ENCODE results near the gene IGFBP7.
"Not testable (repeated sequence)": the region's sequence is repeated elsewhere in the genome, so short reads cannot be mapped to it uniquely, and the experiment has no call there.

IGFBP7 gene

DNA sequence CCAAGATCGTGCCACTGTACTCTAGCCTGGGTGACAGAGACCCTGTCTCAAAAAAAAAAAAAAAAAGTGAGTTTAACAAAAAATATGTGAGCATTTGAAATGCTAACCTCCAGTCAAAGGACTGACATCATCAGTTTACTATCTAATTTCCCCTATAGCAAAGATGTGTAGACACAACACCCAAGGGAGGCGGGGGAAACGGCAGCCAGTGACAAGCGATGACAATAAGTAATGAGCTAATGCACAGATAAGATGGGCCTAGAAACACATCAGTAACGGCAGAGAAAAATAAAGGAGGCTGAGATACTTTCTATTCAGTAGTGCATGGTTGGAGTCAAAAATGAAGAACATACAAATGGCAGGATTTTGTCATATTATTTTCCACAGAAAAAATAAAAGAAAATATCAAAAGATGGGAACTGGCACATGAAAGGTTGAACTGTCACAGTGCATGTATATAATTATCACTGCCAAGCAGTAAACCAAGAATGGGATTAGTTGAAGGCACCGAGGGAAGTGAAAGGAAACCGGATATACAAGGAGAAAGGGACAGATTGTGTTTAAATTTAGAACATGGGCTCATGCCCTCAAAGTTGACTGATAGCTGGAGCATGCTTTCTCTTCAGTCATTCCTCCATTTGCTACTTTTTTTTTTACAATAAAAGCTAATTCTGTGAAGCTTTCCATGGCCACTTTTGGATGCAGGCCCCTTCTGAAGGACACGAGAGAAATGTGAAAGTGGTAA, 41.8 kb downstream of the IGFBP7 start:
- DNase-seq, result no peak

DNA sequence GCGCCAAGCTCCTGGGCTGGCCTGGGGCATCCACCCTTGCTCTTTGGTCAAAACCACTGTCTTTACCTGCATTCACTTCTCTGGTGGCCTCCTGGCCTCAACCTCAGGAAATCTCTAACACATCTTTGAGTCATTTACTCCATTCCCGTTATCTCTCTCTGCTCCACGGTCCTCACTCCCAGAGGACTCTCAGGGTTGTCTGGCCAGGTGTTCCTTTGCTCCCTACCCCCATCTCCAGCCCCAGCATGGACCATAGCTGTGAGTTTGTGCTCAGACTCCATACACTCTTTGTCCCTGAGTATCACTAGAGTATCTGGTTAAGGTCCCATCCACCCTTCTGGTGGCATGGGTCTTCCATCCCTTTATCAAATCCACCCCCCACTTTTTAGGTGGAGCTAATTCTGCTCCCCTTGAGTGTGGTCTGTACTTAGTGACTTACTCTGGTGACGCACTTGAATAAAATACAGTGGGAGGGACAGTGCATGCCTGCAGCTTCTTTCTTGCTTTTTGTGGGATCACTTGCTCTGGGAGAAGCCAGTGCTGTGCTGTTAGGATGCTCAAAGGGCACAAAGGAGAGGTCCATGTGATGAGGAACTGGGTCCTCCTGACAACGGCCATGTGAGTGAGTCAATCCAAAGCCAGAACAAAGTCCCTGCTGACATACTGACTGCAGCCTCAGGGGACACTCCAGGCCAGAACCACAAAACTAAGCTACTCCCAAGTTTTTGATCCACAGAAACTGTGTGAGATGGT, 44.3 kb downstream of the IGFBP7 start:
- DNase-seq, result no peak

DNA sequence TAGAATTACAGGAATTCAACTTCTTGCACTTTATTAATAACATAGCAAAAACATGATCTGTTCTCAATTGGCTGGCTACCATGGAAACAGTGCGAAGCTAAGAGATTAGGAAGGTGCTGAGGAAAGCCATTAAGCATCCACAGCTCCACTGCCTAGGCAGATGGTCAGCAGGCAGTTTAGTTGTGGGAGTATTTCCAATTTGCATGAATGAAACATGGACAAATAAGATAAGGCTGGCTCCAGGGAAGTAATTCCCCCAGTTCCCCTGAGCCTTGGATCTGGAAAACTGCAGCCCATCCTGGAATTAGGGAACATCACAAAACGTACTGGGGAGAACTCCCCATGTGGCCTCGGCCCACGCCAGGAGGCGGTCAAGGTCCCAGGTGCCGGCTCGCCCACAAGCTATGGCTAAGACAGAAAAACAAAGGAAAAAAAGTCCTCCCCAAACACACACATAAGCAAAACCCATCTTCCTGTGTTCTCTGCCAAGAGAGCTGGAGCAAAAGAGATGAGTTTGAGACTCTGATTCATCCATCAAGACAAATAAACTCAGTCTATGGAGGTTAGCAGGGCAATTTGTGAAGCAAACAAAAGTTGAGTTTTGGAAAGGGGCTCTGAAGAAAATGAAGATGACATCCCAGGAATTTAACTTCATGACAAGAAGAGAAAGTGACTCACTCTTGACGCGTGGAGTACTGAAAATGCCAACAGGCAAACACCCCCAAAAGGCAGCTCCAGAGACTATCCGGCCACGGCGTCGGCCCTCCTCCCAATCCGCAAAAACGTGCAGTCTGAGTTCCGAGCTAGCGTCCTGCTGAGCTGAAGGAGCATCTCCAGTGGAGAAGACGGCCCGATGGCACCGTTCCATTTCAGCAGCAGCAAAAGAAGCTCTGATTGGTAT, 45.1 kb downstream of the IGFBP7 start:
- no peak for DNase-seq

DNA sequence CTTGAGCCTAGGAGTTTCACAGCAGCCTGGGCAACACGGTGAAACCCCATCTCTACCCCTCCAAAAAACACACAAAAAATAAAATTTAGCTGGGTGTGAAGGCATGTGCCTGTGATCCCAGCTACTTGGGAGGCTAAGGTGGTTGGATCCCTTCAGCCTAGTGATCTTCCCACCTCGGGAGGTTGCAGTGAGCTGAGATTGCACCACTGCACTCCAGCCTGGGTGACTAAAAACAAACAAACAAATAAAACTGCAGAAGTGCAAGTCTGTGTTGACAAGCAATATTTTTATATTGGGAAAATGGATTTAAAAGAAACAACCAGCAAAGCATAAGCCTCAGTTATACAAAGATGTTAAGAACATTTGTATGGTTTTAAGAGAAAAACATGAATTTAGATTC, 46.1 kb downstream of the IGFBP7 start:
- no peak for DNase-seq

DNA sequence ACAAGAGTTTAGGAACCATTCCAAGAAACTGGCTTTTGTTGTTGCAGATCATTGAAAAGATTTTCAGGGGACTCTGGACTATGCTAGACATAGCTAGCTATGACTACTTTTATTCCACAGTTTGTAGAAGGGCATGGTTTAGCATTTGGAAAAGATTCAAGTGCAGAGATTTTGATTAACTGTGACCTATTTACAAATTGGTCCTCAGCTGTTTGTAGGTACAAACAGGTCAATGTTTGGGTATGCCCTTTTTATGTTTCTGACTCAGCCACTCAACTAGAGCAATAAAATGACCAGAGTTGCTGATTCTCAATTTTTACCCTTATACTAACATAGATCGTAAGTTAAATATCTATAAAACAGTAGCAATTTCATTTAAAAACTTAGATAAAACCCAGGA, 46.7 kb downstream of the IGFBP7 start:
- no peak for DNase-seq

DNA sequence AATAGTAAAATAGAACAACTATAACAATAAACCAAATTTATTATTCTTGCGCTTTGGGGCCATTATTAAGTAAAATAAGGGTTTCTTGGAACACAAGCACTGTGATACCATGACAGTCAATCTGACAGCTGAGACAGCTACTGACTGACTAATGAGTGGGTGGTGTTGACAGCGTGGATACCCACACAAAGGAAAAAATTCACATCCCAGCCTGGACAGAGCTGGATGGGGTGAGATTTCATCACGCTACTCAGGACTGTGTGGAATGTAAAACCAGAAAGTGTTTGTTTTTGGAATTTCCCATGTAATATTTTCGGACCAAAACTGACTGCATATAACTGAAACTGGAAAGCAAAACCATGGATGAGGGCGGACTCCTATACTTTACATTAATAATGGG, 48.8 kb downstream of the IGFBP7 start:
- no peak for DNase-seq

DNA sequence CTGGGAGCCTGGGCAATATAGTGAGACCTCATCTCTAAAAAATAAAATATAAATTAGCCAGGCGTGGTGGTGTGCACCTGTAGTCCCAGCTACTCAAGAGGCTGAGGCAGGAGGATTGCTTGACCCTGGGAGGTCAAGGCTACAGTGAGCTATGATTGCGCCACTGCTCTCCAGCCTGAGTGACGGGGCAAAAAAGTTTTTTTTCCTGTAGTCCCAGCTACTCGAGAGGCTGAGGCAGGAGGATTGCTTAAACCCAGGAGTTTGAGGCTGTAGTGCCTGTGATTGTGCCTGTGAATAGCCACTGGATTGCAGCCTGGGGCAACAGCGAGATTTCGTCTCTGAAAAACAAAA, 49.5 kb downstream of the IGFBP7 start:
- not testable (repeated sequence) for DNase-seq

DNA sequence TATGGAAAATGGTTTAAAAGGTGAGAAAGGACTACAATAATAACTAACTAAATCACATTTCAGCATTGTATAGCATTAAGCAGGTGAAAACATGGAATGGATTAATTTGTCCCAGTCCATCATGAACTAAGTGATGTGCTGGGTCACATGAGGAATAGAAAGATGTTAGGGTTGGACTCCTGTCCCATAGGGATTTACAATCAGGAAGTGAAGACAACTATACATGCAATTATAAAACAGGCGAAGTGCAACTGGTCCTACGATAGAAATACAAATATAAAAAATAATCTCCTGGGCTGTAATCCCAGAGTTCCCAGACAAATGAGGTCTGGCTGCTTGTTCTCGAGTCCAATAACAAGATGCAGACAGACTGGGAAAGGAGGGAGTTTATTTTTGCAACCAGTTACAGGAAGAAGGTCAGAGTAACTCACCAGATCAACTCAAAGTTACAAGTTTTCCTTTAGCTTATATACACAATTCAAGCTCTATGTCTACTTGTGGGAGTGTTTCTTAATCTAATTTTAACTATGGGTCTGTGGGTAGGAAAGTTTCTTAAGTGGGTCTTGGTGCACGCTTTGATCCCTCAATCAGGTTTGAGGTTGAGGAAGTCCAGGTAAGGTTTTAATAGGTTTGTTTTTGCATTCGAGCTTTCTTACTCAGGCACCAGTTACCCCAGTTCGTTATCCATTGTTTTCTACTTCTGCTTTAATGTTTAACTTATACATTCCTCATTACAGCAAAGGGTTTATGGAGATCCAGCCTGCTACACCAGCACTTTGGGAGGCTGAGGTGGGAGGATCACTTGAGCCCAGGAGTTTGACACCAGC, 50.1 kb downstream of the IGFBP7 start:
- no peak for DNase-seq

DNA sequence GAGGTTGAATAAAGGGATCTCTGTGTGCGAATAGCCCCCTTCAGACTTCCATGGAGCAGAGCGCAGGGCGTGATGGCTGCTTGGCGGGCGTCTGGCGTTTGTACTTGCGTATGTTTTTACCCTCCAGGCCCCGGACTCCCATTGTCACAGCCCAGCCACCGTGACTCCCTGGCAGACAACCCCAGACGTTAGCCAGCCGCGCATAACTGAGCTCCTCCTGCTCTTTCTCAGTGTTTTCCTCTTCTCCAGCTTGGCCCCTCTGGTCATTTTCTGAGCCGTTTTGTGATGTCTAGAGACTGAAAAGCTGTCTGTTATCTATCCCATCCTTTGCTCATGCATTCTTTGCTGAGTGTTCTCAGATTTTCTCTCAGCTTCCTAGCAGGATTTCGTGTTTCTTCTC, 54.3 kb downstream of the IGFBP7 start:
- no peak for DNase-seq

DNA sequence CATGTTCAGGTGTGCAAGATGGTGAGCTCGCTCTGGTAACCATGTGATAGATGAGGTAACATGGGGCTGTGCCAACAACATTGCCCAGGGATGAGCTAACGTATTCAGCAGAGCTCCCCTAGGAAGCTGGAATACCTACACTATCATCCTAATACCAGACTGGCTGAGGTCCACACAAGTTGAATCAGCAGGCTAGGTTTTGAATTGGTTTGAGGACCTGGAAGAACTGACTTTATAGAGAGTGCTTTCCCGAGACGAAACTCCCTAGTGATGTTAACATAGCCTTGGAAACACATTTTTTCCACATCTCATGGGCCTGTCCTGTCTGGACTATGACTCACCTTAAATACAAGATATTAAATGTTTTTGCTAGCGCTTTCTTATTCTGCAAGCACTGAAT, 56.7 kb downstream of the IGFBP7 start:
- no peak for DNase-seq

DNA sequence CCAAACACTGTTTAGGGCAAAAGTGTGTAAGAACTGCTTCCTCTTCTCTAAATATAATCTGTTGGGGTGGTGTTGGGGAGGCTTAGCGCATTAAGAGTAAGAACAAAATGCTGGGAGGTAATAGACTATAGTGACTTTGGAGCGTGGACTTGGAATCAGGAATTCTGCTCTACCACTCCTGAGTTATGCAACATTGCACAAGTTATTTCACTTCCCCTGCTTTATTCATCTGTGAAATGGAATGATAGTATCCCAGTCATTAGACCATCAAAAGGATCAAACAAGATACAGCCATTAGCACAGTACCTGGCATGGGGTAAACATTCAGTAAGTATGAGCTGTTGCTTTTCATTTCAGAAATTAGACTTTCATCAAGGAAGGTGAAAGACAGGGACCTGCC, 58.7 kb downstream of the IGFBP7 start:
- no peak for DNase-seq

DNA sequence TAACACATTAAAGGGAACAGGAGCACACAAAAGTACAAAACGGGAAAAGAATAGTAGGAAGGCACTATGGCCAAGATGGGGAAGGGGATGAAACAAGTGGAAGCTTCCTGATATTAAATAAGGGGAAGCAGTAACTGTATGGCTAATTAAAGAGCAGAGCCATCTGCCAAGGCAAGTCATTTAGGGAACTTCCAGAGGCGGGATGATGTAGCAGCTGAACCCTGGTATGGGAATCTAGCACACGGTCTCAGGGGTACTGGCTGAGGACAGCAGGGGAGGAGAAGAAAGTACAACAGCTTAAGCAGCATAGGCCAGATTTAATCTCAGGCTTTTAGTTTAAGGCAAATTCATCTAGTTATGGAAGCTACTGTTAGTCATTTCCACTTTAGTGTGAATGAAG, 59.1 kb downstream of the IGFBP7 start:
- DNase-seq, result no peak

DNA sequence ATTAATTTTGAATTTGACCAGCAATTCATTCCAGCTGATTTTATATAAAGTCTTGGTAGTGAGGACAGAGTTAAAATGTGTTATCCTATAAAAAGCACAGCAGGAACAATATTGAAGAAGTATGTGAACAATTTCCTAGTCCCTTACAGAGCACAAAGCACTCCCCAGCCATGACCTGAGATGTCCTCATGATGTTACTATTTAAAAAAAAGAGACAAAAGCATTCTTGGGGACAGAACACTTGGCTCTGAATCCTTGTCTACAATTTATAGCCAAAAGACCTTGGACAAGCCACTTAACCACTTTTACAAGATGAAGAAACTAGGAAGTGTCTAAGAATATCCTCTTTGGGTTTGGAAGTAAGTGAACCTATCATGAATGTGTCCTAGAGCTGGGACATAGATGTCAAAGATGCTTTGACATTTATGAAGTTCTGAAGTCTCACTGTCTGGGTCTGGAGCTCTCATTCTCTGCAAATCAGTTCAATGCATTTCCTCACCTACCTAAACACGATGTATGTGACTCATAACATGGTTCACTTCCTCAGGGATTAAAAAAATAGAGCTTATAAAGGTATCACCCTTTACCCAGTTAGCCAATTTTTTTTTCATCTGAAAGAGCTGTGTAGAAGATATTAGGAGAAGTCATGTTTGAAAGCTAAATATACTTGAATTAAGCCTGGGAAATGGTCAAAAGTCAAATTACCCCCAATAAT, 61.4 kb downstream of the IGFBP7 start:
- DNase-seq, result no peak

DNA sequence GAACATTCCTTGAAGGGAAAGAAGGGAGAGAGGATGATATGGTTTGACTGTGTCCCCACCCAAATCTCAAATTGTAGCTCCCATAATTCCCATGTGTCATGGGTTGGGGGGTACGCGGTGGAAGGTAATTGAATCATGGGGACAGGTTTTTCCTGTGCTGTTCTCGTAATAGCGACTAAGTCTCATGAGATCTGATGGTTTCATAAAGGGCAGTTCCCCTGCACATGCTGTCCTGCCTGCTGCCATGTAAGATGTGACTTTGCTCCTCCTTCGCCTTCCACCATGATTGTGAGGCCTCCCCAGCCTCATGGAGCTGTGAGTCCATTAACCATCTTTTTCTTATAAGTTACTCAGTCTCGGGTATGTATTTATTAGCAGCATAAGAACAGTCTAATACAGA, 63.1 kb downstream of the IGFBP7 start:
- not testable (repeated sequence) for DNase-seq

DNA sequence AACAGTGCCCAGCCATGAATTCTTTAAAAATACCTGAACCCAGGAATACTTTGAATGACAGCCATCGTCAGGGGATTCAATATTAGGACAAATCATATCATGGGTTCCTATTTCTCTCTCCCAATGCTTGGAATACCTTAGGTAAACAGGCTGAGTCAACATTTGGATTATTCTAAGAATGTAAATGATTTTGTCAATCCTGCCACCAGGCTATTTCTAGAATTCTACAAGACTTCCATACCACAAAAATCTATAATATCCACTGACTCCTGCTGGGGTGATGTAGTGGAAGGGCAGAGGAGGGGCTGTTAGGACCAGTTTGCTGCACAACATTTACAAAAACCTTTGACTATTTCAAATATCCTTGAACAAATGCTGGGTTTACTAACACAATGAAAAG, 65.2 kb downstream of the IGFBP7 start:
- no peak for DNase-seq

DNA sequence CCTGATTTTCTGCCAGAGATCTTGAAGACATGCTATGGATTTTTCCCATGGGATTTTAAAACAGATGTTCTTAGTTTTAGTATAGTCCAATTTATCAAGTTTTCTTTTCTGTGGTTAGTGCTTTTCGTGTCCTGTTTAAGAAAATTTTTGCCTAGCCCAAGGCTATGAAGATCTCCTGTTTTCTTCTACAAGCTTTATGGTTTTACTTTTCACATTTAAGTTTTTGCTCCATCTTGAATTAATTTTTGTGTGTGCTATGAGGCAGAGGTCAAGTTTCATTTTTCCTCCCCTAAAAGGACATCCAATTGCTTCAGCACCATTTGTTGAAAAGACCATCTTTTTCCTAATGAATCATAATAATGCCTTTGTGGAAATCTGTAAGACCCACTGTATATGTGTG, 65.9 kb downstream of the IGFBP7 start:
- no peak for DNase-seq

DNA sequence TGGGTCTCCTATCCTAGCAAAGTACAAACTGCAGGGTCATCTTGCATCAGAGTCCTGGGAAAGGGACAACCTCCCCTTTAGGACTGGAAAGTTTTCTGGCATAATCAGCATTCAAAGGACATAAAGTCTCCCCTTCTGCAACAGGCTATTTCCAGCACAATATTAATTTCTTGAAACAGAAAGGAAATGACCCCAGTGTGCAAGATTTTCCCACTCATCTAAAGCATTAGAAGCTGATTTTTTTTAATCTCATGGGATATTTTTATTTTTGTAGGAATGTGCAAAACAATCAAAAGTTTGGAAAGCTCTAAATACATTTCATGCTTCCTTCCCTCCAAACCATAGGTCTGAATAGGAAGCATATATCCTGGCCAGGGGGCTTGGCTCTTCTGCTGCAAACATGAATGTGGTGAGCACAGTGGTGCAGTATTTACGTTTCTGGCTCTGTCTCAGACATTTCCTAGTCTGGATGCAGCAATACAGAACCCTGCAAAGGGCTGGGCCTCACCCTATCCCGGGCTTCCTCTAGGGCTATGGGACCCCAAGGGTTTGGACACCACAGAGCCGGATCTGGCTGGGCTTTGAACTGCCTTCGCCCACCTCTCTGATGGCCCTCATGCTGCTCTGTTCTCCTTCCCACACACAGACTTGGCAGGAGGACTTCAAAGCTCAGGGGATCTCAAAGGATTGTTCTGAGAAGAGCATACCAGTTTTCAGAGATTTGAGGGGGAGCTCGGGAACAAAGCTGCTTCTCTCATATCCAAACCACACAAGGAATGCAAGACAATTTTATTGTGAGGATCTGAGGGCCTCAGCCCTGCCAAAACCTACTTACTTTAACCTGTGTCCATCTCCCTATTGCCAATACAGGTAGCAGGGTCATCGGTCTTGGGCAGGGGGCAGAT, 66.6 kb downstream of the IGFBP7 start:
- no peak for DNase-seq

DNA sequence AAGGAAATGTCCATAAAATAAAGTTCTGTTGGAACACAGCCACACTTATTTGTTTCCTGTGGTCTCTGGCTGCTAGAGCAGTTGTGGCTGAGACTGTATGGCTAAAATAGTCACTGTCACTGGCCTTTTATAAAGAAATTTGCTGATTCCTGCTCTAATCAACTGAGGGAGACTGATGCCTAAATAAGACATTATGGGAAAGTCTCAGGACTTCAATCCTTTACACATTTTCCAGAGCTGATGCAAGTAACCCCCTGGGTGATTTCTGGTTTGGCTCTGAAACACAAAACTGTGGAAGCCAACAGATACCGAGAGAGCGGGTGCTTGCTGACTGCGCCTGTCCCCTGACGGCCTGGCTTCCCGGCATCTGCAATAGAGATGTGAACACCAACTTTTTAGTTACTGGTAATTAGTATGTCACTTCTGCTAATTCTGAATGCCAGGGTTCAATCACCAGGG, 67.4 kb downstream of the IGFBP7 start:
- no peak for DNase-seq

DNA sequence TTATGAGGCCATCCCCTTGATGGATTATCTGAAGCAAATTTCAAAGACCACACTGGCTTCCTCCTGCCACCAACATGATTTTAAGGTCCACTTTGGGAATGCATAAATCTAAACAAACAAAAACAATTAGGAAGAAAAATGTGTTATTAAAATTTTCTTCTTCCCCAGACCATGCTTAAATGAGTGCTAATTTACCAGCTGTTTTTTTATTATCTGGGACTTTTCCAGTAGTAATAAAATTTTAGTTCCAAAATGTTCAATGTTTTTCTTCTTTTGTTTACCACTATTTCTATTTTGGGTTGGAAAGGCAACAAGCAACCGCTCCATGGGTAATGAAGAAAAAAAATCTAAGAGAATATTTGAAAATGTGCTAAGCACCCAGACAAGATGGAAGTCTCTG, 69.2 kb downstream of the IGFBP7 start:
- DNase-seq, result no peak

DNA sequence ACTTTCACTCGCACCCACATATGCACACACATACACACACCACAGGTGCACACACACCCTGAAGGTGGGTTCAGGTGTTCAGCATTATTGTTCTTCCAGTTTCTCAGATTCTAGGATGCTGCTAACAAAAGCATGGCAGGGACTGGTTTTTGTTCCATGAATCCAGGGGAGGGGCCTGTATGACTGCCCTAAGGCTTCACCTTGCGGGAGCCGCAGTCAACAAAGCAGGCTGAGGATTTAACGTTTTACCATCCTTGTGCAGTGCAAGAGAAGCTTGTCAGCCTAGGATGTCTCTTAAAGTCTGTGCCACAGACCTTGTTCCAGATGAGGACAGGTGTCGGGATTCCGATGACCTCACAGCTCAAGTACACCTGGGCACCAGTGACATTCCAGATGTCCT, 69.7 kb downstream of the IGFBP7 start:
- DNase-seq, result no peak

DNA sequence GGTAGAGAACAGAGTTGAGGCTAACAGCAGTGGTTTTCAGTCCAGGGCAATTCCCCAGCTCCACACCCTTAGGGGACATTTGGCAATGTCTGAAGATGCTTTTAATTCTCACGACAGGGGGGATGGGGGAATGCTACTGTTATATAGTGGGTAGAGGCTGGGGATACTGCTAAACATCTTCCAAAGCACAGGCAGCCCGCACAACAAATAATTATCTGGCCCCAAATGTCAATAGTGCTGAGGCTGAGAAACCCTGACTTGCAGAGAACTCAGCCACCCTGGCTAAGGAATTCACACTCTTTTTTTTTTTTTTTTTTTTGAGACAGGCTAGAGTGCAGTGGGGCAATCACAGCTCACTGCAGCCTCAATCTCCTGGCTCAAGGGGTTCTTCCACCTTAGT, 70.8 kb downstream of the IGFBP7 start:
- no peak for DNase-seq
